ENCODE data around the gene SLC8A2.

The SLC8A2 gene

GRCh38 chr19:47407417-47407774, 64.3 kb downstream of the SLC8A2 start:
- in situ Hi-C loops (cut with MboI; ENCODE audit: low sequenced_read_pairs, unreplicated experiment), result no loop called here
- TF ChIP-seq CTCF (IDR thresholded peaks at IDR 0.05; ENCODE audit: borderline replicate concordance, control extremely low read depth, extremely low read depth, insufficient read depth, missing control alignments), result no peak
- DNase-seq (ENCODE audit: low spot score), result no peak

DNA sequence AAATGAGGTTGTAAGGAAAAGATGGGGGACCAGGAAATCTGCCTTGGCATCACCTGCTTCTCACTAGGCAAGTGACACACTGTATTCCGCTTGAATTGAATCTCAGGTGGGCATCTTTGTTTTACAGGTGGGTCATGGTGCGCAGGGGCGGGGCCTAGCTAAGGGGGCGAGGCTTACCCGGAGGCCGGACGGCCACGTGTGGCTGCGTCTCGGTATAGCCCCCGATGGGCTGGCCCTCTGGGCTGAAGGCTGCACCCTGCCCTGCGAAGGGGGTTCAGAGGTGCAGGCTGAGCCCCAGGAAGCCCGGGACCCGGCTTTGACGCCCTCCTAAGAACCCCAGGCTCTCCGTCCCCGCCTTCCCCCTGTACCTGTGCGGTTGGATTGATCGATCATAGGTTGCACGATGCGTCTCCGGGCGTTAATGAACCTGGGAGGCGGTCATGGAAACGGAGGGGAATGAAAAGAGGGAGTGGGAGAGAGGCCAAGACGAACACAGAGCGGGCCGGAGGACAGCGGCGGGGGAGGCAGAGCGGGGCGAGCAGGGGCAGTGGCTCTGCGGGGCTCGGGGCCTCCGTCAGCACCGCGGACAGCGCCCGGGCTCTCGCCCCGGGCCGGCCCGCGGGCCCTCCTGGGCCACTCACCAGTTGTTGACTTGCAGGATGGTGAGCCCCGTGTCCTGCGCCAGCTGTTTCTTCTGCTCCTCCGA, 64.8 kb downstream of the SLC8A2 start:
- no peak for TF ChIP-seq CTCF (IDR thresholded peaks at IDR 0.05; ENCODE audit: borderline replicate concordance, control extremely low read depth, extremely low read depth, insufficient read depth, missing control alignments)
- DNase-seq (ENCODE audit: low spot score), result no peak
- in situ Hi-C loops (cut with MboI; ENCODE audit: low sequenced_read_pairs, unreplicated experiment), result no loop called here

- in situ Hi-C loops (cut with MboI; ENCODE audit: low sequenced_read_pairs, unreplicated experiment), result no loop called here
- TF ChIP-seq CTCF (IDR thresholded peaks at IDR 0.05; ENCODE audit: borderline replicate concordance, control extremely low read depth, extremely low read depth, insufficient read depth, missing control alignments), result no peak
- no peak for DNase-seq (ENCODE audit: low spot score)
Observed at GRCh38 chr19:47405854-47406417, 65.8 kb downstream of the SLC8A2 start.

GRCh38 chr19:47405197-47405550, 66.5 kb downstream of the SLC8A2 start:
- no peak for TF ChIP-seq CTCF (IDR thresholded peaks at IDR 0.05; ENCODE audit: borderline replicate concordance, control extremely low read depth, extremely low read depth, insufficient read depth, missing control alignments)
- no peak for DNase-seq (ENCODE audit: low spot score)
- in situ Hi-C loops (cut with MboI; ENCODE audit: low sequenced_read_pairs, unreplicated experiment), result no loop called here

DNA sequence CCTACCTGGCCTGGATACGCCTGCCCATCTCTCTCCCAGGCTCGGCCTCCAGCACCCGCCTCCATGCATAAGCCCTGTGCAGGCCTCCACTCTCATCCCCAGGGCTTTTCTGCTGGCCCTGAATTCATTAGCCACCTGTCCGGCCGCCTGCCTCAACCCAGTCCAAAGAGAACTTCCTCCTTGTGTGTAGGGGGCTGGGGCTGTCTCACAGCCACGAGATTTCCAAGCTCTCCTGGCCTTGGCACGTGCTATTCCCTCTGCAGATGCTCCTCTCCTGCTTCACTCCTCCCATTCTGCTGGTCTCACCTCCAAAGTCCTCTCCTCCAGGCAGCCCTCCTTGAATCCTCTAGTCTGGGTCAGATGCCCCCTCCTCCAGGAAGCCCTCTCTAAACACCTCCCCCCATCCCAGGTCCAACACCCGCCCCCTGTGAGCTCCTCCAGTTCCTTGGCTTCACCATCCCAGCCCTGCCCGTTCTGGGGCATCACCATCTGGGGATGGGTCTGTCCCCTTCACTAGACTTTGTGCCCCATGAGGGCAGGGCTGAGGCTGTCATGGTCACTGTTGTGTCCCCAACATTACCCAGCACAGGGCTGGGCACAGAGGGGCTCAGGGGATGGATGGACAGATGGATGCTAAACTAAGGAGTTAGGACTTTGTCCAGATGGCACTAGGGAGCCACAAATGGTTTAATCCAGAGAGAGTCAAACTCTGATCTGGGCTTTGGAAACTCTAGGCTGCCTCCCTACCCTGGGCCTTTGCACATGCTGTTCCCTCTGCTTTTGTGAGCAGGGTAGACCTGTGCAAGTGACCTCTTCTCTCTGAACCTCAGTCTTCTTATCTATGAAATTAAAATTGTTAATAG, 67.1 kb downstream of the SLC8A2 start:
- no peak for DNase-seq (ENCODE audit: low spot score)
- TF ChIP-seq CTCF (IDR thresholded peaks at IDR 0.05; ENCODE audit: borderline replicate concordance, control extremely low read depth, extremely low read depth, insufficient read depth, missing control alignments), result no peak
- in situ Hi-C loops (cut with MboI; ENCODE audit: low sequenced_read_pairs, unreplicated experiment), result no loop called here

DNA sequence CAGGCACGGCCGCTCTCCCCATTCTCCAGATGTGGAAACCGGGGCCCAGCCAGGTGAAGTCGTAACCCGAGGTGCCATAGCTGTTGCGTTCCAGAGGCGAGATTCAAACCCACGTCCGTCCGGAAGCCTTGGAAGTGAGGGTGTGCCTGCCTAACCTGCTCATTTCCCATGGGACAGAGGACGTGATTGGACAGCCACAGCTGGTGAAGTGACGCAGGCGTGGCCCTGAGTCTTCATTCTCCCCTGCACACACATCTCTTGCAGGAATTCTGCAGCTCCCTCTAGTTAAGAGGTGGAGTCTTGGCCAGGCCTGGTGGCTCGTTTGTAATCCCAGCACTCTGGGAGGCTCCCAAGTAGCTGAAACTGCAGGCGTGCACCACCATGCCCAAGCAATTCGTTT, 69.2 kb downstream of the SLC8A2 start:
- no peak for DNase-seq (ENCODE audit: low spot score)
- TF ChIP-seq CTCF (IDR thresholded peaks at IDR 0.05; ENCODE audit: borderline replicate concordance, control extremely low read depth, extremely low read depth, insufficient read depth, missing control alignments), result no peak
- in situ Hi-C loops (cut with MboI; ENCODE audit: low sequenced_read_pairs, unreplicated experiment), result no loop called here
